CD4-positive, alpha-beta T cell (primary cell): ENCODE results near the gene TMEM198. TPM values are rescaled to one million over a fixed set of nuclear protein-coding genes. Genes with fewer than 3 reads are reported as not detected.

ENCODE experiments used
- ATAC-seq: fragments of 200-7000 bp; cut with Tn5 transposase; one replicate; pipeline ENCODE4 v1.10.0; 2022; ENCODE audit warnings: mild to moderate bottlenecking; ENCODE audit not compliant: poor library complexity
- CTCF ChIA-PET: fragments of 350-600 bp; sonication (Branson Sonifier 250); formaldehyde crosslinking; loops from one replicate; lab custom pipeline; 2021; ENCODE audit warnings: antibody characterized with exemption, inconsistent platforms; lab: Charles Lee
- POLR2A ChIA-PET: fragments of 350-600 bp; sonication (Branson Sonifier 250); formaldehyde crosslinking; loops from one replicate; lab custom pipeline; 2021; ENCODE audit warnings: antibody characterized with exemption, inconsistent platforms; lab: Charles Lee
- DNase-seq, 14 experiments: peaks; one replicate each; pipeline ENCODE4 v3.0.0-alpha.2; 2013 to 2020; ENCODE audit warnings: mixed read lengths in 2 of 14
- H3K27ac ChIP-seq, 2 donors: one replicate each; pipeline versions ENCODE4 v1.5.1 to v1.7.0; 2013; ENCODE audit warnings: low read length in 2 of 2, low read depth in 1 of 2, mild to moderate bottlenecking in 1 of 2
- H3K27me3 ChIP-seq, 2 experiments: 1 replicate in 1 of 2; 2 replicates in 1 of 2; pipeline versions ENCODE4 v1.6.1 to v1.7.0; 2013; ENCODE audit warnings: low read length in 2 of 2, control low read depth in 1 of 2, mild to moderate bottlenecking in 1 of 2, moderate library complexity in 1 of 2; ENCODE audit not compliant: insufficient read depth in 2 of 2, control insufficient read depth in 1 of 2
- H3K36me3 ChIP-seq: one replicate; pipeline ENCODE4 v1.6.1; 2013; ENCODE audit warnings: low read length, control low read depth; ENCODE audit not compliant: insufficient read depth
- H3K4me1 ChIP-seq: one replicate; pipeline ENCODE4 v1.6.1; 2013; ENCODE audit warnings: low read length, control low read depth; ENCODE audit not compliant: insufficient read depth
- H3K4me3 ChIP-seq: one replicate; pipeline ENCODE4 v1.5.1; 2013; ENCODE audit warnings: mild to moderate bottlenecking, low read length, moderate library complexity
- H3K9me3 ChIP-seq, 2 experiments: 1 replicate in 1 of 2; 2 replicates in 1 of 2; pipeline versions ENCODE4 v1.6.1 to v1.7.0; 2013; ENCODE audit warnings: low read length in 2 of 2, mild to moderate bottlenecking in 2 of 2, control low read depth in 1 of 2, moderate library complexity in 1 of 2; ENCODE audit not compliant: control insufficient read depth in 1 of 2, insufficient read depth in 1 of 2
- H3K27ac Mint-ChIP-seq: one replicate; pipeline ENCODE4 v1.8.0; 2020; ENCODE audit warnings: mixed read lengths
- H3K27me3 Mint-ChIP-seq: one replicate; pipeline ENCODE4 v1.8.0; 2021; ENCODE audit warnings: mixed read lengths
- H3K36me3 Mint-ChIP-seq: one replicate; pipeline ENCODE4 v1.8.0; 2021; ENCODE audit warnings: low read depth, mixed read lengths
- H3K4me1 Mint-ChIP-seq: one replicate; pipeline ENCODE4 v1.8.0; 2021; ENCODE audit warnings: low read depth, mixed read lengths
- H3K4me3 Mint-ChIP-seq: one replicate; pipeline ENCODE4 v1.8.0; 2020; ENCODE audit warnings: mild to moderate bottlenecking, mixed read lengths
- H3K9me3 Mint-ChIP-seq: one replicate; pipeline ENCODE4 v1.8.0; 2020; ENCODE audit warnings: mixed read lengths
- CTCF ChIP-seq: fragments of 200-600 bp; IDR thresholded peaks from one replicate; pipeline ENCODE4 v1.8.0; 2022; ENCODE audit warnings: antibody characterized with exemption, mild to moderate bottlenecking
- intact Hi-C, 2 experiments: fragments of 100-400 bp; cut with DNase I in 1 of 2; cut with micrococcal nuclease in 1 of 2; formaldehyde crosslinking; loops; one replicate each; pipeline versions ENCODE4 v1.15.1 to v1.9.0; 2023 to 2025; cut with DNase I, micrococcal nuclease
- total RNA-seq, 174 experiments: library from RNA in 2 of 174; stranded (reverse) in 2 of 174; gene quantifications; one replicate each; pipeline ENCODE4 v1.2.3 and lab custom pipeline; 2021 to 2026

TMEM198 gene
- total RNA-seq, 2 experiments from 2014 or later: 0.47 to 0.91 TPM

GRCh38 chr2:219537657-219538488, 6.0 kb upstream of the TMEM198 start:
- Histone ChIP-seq H3K4me1 (peaks cover 20% of the 10 kb centered on the region), H3K4me3 (no peak overlapping the region), H3K9me3 (no peaks in the 10 kb centered on the region), H3K36me3 (no peaks in the 10 kb centered on the region), H3K27me3 (peaks cover 0 to 2% of the 10 kb centered on the region in 2 experiments), H3K27ac (no peak overlapping the region)
- no peak overlapping the region for H3K27ac Mint-ChIP-seq
- H3K36me3 Mint-ChIP-seq: peaks cover 6% of the 10 kb centered on the region
- ChIA-PET POLR2A (no interaction called here), CTCF (no interaction called here)
- intact Hi-C loops: no loop called here
- H3K27me3 Mint-ChIP-seq: peaks cover 14% of the 10 kb centered on the region
- TF ChIP-seq CTCF: no peak
- H3K9me3 Mint-ChIP-seq: no peaks in the 10 kb centered on the region
- peaks cover 12% of the 10 kb centered on the region for H3K4me1 Mint-ChIP-seq
- no peak for ATAC-seq
- peak in 1 of 14 experiments; percentile 5 for DNase-seq
- no peak overlapping the region for H3K4me3 Mint-ChIP-seq

- H3K4me1 Mint-ChIP-seq: peaks cover 12% of the 10 kb centered on the region
- Histone ChIP-seq H3K9me3 (no peaks in the 10 kb centered on the region), H3K4me1 (peaks cover 22% of the 10 kb centered on the region), H3K27ac (no peak overlapping the region), H3K4me3 (no peak overlapping the region), H3K36me3 (no peaks in the 10 kb centered on the region), H3K27me3 (no peaks in the 10 kb centered on the region)
- peaks cover 6% of the 10 kb centered on the region for H3K36me3 Mint-ChIP-seq
- H3K27ac Mint-ChIP-seq: no peak overlapping the region
- peaks cover 11% of the 10 kb centered on the region for H3K27me3 Mint-ChIP-seq
- ChIA-PET POLR2A (no interaction called here), CTCF (no interaction called here)
- intact Hi-C loops: no loop called here
- DNase-seq (no peak), ATAC-seq (no peak)
- no peak for TF ChIP-seq CTCF
- peak overlapping the region; percentile 54 for H3K4me3 Mint-ChIP-seq
- no peaks in the 10 kb centered on the region for H3K9me3 Mint-ChIP-seq
Observed at GRCh38 chr2:219538504-219538951, 5.3 kb upstream of the TMEM198 start.

DNA sequence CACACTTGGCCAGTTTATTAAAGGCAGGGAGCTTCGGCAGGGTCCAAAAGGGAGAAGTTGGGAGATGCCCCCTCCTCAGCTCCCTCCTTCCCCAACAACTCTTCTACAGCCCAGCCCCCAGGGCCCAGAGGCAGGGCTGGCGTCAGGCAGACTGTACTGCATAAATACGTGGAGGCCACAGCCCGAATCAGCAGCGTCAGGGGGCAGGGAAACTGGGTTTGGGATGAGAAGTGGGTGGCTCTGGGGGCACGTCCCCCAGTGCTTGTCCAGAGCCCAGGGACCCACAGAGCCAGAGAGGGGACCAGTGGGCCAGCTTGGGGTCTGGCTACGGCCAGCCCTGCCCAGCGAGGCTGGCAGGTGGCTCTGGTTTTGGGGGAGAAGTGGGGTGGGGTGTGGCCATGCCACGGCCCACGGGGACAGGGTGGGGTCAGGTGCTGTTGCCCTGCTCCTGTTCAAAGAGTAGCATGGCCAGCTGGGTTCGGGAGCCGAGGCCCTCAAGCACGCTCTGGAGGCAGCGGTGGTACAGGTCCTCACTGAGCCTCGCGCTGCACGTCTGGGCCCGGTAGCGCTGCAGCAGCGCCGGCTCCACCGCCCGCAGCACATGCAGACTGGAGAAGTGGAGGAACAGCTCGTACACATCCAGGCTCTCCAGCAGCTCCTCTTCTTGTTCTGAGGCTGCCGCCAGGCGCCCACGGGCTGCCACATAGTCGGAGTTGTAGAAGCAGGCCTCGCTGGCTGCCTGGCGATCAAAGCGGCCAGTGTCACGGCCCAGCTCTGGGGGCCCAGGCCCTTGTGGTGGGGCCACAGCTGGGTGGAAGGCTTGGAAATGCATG, 4.7 kb upstream of the TMEM198 start:
- Mint-ChIP-seq H3K36me3 (peaks cover 6% of the 10 kb centered on the region), H3K4me3 (peak overlapping the region; percentile 54), H3K4me1 (peaks cover 13% of the 10 kb centered on the region), H3K27me3 (peaks cover 9% of the 10 kb centered on the region), H3K9me3 (no peaks in the 10 kb centered on the region), H3K27ac (no peak overlapping the region)
- ChIA-PET POLR2A (no interaction called here), CTCF (interaction anchor here (3.2 to 4.5 kb wide), 2 partner anchors 9 to 21 kb away, joined by 21 to 27 read pairs; no protein-coding TSS in a partner anchor)
- peaks cover 27% of the 10 kb centered on the region for H3K4me1 ChIP-seq
- no peaks in the 10 kb centered on the region for H3K36me3 ChIP-seq
- no peaks in the 10 kb centered on the region for H3K27me3 ChIP-seq
- no peak overlapping the region for H3K4me3 ChIP-seq
- intact Hi-C loops: no loop called here
- no peaks in the 10 kb centered on the region for H3K9me3 ChIP-seq
- ATAC-seq: no peak
- H3K27ac ChIP-seq: no peak overlapping the region
- TF ChIP-seq CTCF: no peak
- no peak for DNase-seq
